AG04449 (cell line): Measurements from ENCODE around the gene PADI2.

Experiments used
- CTCF ChIA-PET: fragments of 350-600 bp; formaldehyde crosslinking; extraction: SDS; loops from one replicate; lab custom pipeline; 2021; ENCODE audit warnings: antibody characterized with exemption; lab: Yijun Ruan, JAX
- POLR2A ChIA-PET: fragments of 400-600, 350-600 bp; formaldehyde crosslinking; extraction: SDS; loops from one replicate; lab custom pipeline; 2020; ENCODE audit warnings: antibody characterized with exemption, inconsistent platforms; lab: Yijun Ruan, JAX
- DNase-seq: peaks from one replicate; pipeline ENCODE4 v3.0.0-alpha.2; 2010; ENCODE audit warnings: low read depth, low spot score
- H3K4me3 ChIP-seq: 2 replicates; pipeline ENCODE4 v1.5.1; 2011; ENCODE audit warnings: low read depth, mild to moderate bottlenecking, control low read depth, low read length
- TF ChIP-seq, protein P1 (sequence below): IDR thresholded peaks from one replicate; pipeline ENCODE4 v1.5.1; 2011; ENCODE audit warnings: mild to moderate bottlenecking, moderate library complexity, low read length, control low read depth, inconsistent platforms; ENCODE audit not compliant: insufficient read depth; ENCODE audit errors: missing control alignments

The PADI2 gene

DNA sequence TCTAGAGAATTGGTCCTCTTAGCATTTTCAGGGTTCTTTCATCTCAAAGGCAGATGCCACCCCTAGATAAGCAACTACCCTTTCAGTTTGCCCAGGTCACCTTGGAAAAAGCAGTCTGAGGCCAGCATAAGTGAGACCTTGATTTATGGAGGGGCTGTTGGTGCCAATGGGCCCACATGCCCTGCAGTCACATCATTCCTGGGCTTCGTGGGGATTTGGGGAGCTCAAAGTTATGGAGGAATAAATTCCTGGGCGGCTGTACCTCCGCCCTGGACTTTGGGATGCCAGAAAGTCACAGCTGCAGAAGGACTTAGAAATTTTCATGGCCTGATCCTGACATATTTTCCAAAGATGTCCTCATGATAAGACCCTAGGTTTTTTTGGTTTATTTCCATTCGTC is 62.7 kb downstream of the PADI2 start:
- CTCF ChIA-PET, result interaction anchor here (1.0 to 3.6 kb wide), 6 partner anchors 66 to 350 kb away, joined by 3 to 31 read pairs (median 6); no protein-coding TSS in a partner anchor
- H3K4me3 ChIP-seq, result no peak overlapping the region
- TF ChIP-seq, protein P1, sequence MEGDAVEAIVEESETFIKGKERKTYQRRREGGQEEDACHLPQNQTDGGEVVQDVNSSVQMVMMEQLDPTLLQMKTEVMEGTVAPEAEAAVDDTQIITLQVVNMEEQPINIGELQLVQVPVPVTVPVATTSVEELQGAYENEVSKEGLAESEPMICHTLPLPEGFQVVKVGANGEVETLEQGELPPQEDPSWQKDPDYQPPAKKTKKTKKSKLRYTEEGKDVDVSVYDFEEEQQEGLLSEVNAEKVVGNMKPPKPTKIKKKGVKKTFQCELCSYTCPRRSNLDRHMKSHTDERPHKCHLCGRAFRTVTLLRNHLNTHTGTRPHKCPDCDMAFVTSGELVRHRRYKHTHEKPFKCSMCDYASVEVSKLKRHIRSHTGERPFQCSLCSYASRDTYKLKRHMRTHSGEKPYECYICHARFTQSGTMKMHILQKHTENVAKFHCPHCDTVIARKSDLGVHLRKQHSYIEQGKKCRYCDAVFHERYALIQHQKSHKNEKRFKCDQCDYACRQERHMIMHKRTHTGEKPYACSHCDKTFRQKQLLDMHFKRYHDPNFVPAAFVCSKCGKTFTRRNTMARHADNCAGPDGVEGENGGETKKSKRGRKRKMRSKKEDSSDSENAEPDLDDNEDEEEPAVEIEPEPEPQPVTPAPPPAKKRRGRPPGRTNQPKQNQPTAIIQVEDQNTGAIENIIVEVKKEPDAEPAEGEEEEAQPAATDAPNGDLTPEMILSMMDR, result no peak
- no peak for DNase-seq
- POLR2A ChIA-PET, result no interaction called here

DNA sequence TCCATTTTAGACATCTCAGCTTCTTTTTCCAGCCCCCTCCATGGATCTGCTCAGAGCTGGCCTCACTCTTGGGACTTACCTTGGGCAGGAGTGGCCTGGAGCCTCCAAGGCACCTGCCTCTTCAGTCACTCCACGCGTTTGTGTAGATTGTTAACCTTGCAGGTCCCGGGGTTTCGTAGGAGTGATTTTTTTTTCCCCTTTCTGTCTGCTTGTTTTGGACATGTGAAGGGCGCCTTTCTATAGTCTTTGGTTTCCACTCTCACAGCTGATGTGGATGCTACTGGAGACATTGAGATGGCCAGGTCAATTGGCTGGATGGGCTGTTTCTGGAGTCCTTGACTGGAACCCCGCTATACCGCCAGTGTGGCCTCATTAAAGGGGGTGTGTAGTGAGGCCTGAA is 63.5 kb downstream of the PADI2 start:
- CTCF ChIA-PET, result interaction anchor here (1.0 to 3.6 kb wide), 3 partner anchors 69 to 351 kb away, joined by 3 to 31 read pairs (median 3); no protein-coding TSS in a partner anchor
- POLR2A ChIA-PET, result no interaction called here

GRCh38 chr1:17053685-17054410 is 65.4 kb downstream of the PADI2 start, which contains the start of gene SDHB:
TSS of gene SDHB (minus strand) at chr1:17054032. CDS start at chr1:17054019, 13 bp downstream.
- ChIA-PET POLR2A (interaction anchor here (0.6 kb wide), 1 partner anchor 1528 kb away, joined by 3 read pairs; no protein-coding TSS in a partner anchor), CTCF (interaction anchor here (15.7 kb wide), 1 partner anchor 100 kb away, joined by 447 read pairs; no protein-coding TSS in a partner anchor)
- TF ChIP-seq, protein P1, result no peak
- H3K4me3 ChIP-seq, result peak within 1 kb of the TSS; percentile 94
- peak; percentile 77 for DNase-seq

More for the DNA sequence above, 63.5 kb downstream of the PADI2 start:
- TF ChIP-seq, protein P1, result no peak
- no peak overlapping the region for H3K4me3 ChIP-seq
- no peak for DNase-seq

DNA sequence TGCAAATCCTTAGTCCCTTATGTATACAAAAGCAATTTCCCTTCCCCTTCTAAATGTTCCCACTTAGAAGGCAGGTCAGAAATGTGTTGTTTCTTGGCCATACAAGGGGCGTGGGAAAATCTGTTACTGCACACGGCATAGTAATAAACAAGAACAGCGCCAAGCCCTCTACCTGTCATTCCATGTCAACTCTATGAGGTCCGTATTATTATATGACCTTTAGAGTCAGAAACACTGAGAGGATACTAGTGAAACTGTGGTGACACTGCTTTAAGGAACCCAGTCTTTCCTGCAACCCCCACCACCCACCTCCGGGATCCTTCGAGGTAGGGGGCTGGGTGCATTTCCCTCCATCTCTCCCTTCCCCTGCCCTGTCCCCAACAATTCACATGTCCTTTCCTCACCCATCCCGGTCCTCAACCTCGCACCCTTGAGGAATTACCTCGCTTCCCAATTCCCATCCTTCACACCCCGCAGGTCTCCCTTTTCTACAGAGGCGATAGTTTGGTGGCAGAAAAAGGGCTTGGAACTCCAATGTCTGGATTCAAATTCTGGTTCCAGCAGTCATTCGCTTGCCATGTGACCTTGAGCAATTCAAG is 66.1 kb downstream of the PADI2 start:
- peak overlapping the region; percentile 94 for H3K4me3 ChIP-seq
- TF ChIP-seq, protein P1, result no peak
- POLR2A ChIA-PET, result interaction anchor here (0.6 kb wide), 1 partner anchor 1528 kb away, joined by 3 read pairs; no protein-coding TSS in a partner anchor
- CTCF ChIA-PET, result interaction anchor here (15.7 kb wide), 1 partner anchor 99 kb away, joined by 447 read pairs; no protein-coding TSS in a partner anchor
- DNase-seq, result no peak

DNA sequence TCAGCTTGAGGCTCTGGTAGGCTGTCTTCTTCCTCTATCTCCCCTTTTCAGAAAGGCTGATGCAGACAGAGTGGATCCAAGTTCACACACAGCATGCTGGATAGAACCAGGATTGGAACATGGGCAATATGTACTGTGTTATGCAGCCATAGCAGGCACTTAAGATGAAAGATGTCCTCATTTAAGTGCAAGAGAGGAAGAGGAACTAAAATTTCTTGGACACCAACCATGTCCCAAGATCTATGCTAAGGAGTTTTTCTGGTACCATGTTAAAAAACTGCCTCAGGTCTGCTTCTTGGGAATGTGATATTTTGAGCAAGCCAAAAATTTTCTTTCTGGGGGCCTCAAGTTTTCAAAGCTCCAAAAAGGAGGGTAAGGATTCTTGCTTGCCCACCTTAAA is 66.6 kb downstream of the PADI2 start:
- peak overlapping the region; percentile 94 for H3K4me3 ChIP-seq
- ChIA-PET POLR2A (no interaction called here), CTCF (interaction anchor here (1.0 to 15.7 kb wide), 2 partner anchors 12 to 99 kb away, joined by 3 to 447 read pairs; no protein-coding TSS in a partner anchor)
- no peak for DNase-seq
- TF ChIP-seq, protein P1, result no peak
